Left ventricle myocardium inferior (tissue), 1 donor: ENCODE measurements around the gene KRT73. TPM values are rescaled to one million over a fixed set of nuclear protein-coding genes. Genes with fewer than 3 reads are reported as not detected.

Experiments used
- DNase-seq: peaks from one replicate; pipeline ENCODE4 v3.0.0-alpha.2; 2020
- H3K27ac ChIP-seq: fragments of 200-600 bp; replicated peaks from 2 replicates; pipeline ENCODE4 v1.8.0; 2021
- H3K27me3 ChIP-seq: fragments of 200-600 bp; 2 replicates; pipeline ENCODE4 v1.8.0; 2021; ENCODE audit warnings: low read depth
- H3K36me3 ChIP-seq: fragments of 200-600 bp; 2 replicates; pipeline ENCODE4 v1.8.0; 2021
- H3K4me1 ChIP-seq: fragments of 200-600 bp; 2 replicates; pipeline ENCODE4 v1.8.0; 2021
- H3K4me3 ChIP-seq: fragments of 200-600 bp; 2 replicates; pipeline ENCODE4 v1.8.0; 2021; ENCODE audit warnings: mild to moderate bottlenecking, moderate library complexity
- H3K9me3 ChIP-seq: fragments of 200-600 bp; replicated peaks from 2 replicates; pipeline ENCODE4 v1.8.0; 2021
- CTCF ChIP-seq: fragments of 200-600 bp; IDR thresholded peaks from 2 replicates; pipeline ENCODE4 v1.8.0; 2021; ENCODE audit warnings: antibody characterized with exemption, mild to moderate bottlenecking, borderline replicate concordance
- intact Hi-C: fragments of 100-400 bp; cut with micrococcal nuclease; formaldehyde crosslinking; loops from one replicate; pipeline ENCODE4 v1.11.0; 2022
- total RNA-seq: library from RNA; stranded (reverse); fragmentation: NEBNext Ultra II Directional; extraction: Animal tissue kit (Norgen Biotek cat#: 25700); gene quantifications from one replicate; pipeline ENCODE4 v1.2.1, GENCODE V29; 2021
- donor health status: DM: no; HTN: yes; CAD: no; lungs with severe emphysema.

Gene KRT73
- total RNA-seq, 1 donor from 2014 or later, result not detected

GRCh38 chr12:52615208-52615868 lies 3.0 kb downstream of the KRT73 start:
- Histone ChIP-seq H3K36me3 (no peaks in the 10 kb centered on the region), H3K9me3 (no peaks in the 10 kb centered on the region), H3K4me1 (no peaks in the 10 kb centered on the region), H3K27ac (no peak overlapping the region), H3K27me3 (peaks cover 66% of the 10 kb centered on the region), H3K4me3 (no peak overlapping the region)
- no peak for TF ChIP-seq CTCF
- intact Hi-C loops, result no loop called here
- DNase-seq, result no peak

DNA sequence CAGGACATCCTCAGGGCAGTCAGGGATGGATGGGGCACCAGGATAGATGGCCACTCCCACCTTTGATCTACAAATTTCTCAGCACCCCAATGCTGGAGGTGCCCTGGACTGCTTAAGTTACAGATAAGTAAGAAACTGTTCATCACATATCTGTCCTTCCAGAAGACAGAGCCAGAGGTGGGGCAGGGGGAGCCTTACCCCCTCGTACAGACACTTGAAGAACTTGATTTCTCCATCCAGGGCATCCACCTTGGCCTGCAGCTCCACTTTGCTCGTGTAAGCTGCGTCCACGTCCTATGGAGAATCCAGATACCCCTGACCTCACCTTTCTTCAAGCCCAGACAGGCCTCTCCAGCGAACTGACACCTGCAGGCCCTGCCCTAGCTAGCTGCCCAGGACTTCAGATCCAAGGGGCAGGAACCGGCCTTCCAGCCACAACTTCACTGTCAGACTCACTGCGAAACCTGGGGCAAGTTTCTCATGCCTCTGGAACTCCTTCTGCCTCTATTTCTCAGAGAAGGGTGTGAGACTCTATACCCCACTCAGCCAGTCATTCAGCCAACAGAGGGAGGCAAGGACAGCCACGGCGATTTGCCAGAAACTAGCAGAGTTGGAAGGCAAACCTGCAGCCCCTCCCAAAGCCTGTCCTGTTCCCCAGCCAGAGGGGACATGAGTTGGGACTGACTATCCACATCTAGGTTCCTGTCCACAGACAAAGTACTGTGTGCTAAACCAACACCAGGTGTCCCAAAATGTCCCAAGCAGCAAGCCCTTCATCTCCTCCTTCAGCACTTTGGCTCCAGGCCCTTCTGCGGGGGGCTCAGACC lies 3.8 kb downstream of the KRT73 start:
- Histone ChIP-seq H3K27ac (no peak overlapping the region), H3K4me3 (no peak overlapping the region), H3K4me1 (no peaks in the 10 kb centered on the region), H3K27me3 (peaks cover 73% of the 10 kb centered on the region), H3K9me3 (no peaks in the 10 kb centered on the region), H3K36me3 (no peaks in the 10 kb centered on the region)
- DNase-seq, result no peak
- no peak for TF ChIP-seq CTCF
- intact Hi-C loops, result no loop called here

DNA sequence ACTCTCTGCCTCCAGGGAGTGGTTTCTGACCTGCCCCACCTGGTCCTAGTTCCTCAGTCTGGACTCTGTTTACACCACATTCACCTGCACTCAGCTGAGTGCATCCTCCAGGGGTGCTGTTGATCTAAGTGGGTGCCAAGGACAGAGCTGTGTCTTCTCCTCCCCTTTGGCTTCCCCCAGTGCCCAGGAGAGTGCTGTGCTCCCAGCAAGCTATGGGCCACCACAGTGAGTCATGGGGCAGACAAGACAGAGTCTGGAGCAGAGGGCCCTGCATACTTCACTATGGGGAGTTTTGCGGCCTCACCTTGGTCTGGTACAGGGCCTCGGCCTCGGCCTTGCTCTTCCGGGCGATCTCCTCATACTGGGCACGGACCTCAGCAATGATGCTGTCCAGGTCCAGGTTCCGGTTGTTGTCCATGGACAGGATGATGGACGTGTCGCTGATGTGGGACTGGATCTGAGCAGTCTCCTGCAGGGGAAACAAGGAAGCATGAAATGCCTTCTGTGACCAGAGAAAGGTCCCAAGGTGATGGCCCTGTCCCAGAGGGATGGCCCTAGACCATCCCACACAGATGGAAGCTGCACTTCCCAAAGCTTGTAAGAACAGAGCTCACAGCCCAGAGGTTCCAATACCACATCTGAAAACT lies 4.9 kb downstream of the KRT73 start:
- no peak overlapping the region for H3K27ac ChIP-seq
- no peak overlapping the region for H3K4me3 ChIP-seq
- H3K4me1 ChIP-seq, result no peaks in the 10 kb centered on the region
- intact Hi-C loops, result no loop called here
- DNase-seq, result no peak
- no peaks in the 10 kb centered on the region for H3K36me3 ChIP-seq
- no peak for TF ChIP-seq CTCF
- peaks cover 83% of the 10 kb centered on the region for H3K27me3 ChIP-seq
- H3K9me3 ChIP-seq, result no peaks in the 10 kb centered on the region

DNA sequence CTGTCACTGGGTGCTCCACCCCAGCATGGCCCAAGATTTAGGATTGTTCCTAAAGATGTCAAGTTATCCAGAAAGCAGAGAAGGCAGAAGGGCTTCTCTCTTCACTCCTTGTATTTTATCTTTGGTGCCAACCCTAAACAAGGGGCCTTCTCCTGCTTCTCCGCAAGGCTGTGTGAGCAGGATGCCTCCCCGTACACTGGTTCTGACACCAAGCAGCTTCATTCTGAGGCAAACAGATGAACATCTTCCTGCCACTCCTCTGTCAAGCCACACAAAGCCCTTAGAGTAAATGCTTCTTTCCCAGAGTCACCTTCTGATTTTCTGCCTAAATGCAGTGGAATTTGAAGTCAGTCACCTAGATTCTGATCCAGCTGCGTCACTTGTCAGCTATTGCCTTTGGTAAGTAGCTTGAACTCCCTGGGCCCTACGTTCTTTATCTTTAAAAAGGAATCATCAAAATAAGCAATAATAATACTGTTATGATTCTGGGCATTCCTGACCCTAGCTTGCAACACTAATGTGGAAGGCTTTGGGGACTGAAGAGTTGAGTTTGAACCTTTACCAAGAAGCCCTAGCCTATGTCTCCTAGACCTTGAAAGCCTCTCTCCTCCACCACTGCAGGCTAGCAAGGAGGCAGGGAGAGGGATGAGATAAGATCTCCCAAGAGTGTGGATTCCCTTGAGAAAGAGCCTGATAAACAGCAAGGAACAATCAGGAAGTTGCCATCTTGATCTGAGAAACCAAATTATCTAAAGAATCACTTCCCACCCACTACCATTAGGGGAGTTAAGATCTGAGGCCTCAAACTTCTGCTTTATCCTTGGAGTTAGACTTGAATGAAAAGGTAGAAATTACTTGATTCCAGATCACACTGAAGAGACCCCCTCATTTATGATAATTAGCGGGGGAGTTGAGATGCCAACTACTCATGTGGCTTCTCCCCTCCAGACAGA lies 5.7 kb downstream of the KRT73 start:
- Histone ChIP-seq H3K36me3 (no peaks in the 10 kb centered on the region), H3K27me3 (peaks cover 88% of the 10 kb centered on the region), H3K27ac (no peak overlapping the region), H3K9me3 (no peaks in the 10 kb centered on the region), H3K4me1 (no peaks in the 10 kb centered on the region), H3K4me3 (no peak overlapping the region)
- no peak for TF ChIP-seq CTCF
- intact Hi-C loops, result no loop called here
- DNase-seq, result no peak

DNA sequence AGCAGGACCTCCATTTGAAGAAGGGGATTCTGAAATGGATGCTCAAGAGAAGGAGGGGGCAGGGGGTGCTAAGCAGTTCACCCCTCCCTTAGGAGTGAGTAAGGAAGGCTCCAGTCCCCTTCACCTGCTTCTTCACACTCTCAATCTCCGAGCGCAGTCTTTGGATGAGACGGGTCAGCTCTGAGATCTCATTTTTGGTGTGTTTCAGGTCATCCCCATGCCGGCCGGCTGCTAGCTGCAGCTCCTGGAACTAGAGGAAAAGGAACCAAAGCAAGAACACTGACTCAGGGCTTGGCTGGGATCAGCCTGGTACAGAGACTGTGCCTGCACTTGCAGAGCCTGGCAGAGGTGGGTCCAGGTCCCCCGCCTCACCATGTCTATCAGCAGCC lies 7.3 kb downstream of the KRT73 start:
- no peak for DNase-seq
- Histone ChIP-seq H3K27ac (no peak overlapping the region), H3K27me3 (peaks cover 88% of the 10 kb centered on the region), H3K9me3 (no peaks in the 10 kb centered on the region), H3K36me3 (no peaks in the 10 kb centered on the region), H3K4me3 (no peak overlapping the region), H3K4me1 (no peaks in the 10 kb centered on the region)
- intact Hi-C loops, result no loop called here
- no peak for TF ChIP-seq CTCF
